GM10266 (cell line): ENCODE data around the gene ACVRL1.

Experiments used
- DNase-seq: peaks from one replicate; pipeline ENCODE4 v3.0.0; 2012; ENCODE audit errors: extremely low spot score
- TF ChIP-seq, protein P1 (sequence below): IDR thresholded peaks from 2 replicates; pipeline ENCODE4 v1.5.1; 2012; ENCODE audit warnings: mild to moderate bottlenecking, low read depth; ENCODE audit not compliant: control insufficient read depth, insufficient read depth; ENCODE audit errors: missing control alignments

Gene ACVRL1

DNA sequence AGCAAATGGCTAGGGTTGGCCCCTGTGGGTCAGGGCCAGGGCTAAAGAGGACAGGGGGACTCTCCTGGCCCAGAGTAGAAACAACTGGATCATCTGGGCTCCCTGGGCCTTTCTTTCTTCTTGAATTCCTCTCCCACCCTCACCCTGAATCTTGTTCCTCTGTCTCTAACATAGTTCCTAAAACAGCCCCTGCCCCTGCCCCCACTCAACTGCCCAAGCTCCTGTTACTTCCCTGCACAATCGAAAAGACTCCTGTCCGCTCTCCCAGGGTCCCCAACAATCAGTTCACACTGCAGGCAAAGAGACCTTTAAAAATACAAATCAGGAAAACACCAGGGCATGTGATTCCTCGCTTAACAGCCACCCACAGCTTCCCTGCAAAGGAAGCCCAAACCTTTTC is 37.4 kb upstream of the ACVRL1 start:
- no peak for DNase-seq

DNA sequence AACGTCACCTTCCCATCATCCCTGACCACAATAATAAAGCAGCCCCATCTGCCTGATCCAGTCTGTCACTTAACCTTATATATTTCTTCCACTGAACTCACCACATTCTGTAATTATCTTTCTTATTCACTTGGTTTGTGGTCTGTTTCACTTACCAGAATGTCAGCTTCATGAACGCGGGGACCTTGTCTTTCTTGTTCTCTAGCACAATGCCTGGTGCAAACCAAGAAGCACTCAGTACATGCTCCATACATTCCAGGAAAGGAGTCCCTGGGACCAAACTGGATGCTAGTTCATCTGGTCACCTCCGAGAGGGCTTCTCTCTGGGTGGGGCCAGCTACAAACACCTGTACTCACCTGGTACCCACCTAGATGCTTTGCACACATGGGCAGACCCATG is 36.8 kb upstream of the ACVRL1 start:
- TF ChIP-seq, protein P1, sequence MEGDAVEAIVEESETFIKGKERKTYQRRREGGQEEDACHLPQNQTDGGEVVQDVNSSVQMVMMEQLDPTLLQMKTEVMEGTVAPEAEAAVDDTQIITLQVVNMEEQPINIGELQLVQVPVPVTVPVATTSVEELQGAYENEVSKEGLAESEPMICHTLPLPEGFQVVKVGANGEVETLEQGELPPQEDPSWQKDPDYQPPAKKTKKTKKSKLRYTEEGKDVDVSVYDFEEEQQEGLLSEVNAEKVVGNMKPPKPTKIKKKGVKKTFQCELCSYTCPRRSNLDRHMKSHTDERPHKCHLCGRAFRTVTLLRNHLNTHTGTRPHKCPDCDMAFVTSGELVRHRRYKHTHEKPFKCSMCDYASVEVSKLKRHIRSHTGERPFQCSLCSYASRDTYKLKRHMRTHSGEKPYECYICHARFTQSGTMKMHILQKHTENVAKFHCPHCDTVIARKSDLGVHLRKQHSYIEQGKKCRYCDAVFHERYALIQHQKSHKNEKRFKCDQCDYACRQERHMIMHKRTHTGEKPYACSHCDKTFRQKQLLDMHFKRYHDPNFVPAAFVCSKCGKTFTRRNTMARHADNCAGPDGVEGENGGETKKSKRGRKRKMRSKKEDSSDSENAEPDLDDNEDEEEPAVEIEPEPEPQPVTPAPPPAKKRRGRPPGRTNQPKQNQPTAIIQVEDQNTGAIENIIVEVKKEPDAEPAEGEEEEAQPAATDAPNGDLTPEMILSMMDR: no peak
- DNase-seq: no peak

More for the DNA sequence above, 37.4 kb upstream of the ACVRL1 start:
- TF ChIP-seq, protein P1: no peak

DNA sequence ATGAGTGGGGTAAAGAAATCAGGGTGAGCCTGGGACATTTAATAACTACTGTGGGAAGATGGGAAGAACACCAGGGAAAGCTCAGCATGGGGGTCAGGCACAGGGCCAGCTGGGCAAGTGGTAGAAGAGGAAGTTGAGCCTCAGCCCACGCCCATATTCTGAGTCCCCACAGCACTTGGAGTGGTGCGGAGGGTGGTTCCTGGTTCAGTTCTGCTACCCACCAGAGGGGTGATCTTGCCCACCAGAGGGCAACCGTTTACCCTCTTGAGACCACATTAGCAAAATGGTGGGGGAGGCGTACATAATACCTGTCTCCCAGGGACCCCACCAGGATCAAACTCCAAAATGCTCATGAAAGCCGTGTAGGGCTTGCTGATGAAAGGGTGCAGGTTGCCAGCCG is 36.2 kb upstream of the ACVRL1 start:
- TF ChIP-seq, protein P1: no peak
- no peak for DNase-seq

DNA sequence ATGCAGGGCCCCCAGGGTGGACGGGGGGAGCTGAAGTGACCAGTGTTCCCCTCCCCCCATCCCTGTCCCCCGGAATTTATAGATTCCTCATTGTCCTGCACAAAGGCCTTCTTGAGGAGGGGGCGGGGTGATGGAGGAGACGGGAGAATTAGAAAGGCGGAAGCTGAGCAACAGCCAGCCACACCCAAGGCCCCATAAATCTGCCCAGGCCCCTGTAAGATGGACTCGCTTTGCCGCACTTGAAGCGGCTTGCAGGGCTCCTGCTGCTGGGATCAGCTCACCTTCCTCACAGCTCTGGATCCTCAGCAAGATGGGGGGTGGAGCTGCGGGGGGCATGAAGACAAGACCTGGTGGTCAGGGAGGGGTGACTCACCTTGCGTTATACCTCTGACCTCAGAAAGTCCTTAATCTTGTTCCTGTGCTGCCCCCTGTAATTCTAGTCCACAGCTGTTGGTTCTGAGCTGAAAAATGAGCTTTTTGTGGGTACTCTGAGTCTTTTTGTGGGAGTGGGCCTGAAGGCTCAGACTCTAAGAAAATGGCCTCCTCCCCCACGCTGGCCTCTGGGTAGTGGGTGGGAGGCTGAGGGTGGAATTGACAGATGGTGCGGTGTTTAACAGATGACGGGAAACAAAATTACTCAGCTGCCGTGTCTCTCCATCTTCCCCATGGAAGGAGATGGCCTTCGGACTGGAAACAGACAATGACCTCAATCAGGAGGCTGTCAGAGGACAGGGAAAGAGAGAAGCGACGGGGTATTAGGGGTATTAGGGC is 35.2 kb upstream of the ACVRL1 start:
- DNase-seq: no peak
- TF ChIP-seq, protein P1: no peak

DNA sequence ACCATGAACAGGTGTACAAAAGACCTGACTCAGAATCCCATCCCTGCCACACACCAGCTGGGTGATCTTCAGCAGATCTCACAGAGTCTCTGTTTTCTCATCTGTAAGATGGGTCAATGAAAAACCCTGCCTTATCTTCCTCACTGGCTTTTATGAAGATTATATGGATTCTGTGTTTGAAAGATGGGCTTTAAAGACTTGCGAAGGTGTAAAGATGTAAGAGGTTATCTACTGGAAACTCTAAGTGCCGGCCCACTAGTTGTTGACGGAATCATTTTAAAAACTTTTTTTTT is 34.7 kb upstream of the ACVRL1 start:
- TF ChIP-seq, protein P1: no peak
- no peak for DNase-seq

DNA sequence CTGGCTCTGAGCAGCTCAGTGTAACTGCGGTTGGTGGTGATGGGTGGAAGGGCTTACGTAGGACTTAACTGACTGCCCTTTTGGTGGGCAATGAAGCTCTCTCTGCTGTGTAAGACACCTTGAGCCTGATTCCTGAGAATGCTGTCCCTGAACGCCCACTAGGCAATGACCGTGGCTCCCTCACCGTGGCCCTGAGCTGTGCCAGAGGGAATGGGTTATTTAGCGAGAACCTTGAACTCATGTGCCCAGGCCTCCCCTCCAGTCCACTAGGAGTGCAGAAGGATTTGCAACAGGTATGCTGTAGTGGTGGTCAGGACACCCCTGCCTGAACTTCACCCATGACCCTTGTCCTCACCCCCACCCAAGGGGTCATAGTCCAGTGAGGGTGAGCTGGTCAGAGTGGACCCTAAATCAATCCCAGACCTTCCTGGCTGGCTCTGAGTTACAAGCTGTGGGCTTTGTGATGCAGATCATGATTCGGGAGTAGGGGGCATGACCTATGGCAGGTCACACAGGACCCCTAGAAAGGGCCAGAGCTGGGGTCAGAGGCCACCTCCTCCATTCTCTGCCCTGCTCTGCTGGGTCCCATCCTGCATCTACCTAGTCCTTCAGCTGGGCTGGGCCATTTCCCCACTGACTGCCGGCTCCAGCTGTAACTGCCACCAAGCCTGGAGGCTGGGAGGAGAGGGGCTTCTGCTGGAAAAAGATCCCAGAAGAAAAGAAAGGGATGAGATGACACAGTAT is 33.9 kb upstream of the ACVRL1 start:
- no peak for DNase-seq
- TF ChIP-seq, protein P1: no peak

DNA sequence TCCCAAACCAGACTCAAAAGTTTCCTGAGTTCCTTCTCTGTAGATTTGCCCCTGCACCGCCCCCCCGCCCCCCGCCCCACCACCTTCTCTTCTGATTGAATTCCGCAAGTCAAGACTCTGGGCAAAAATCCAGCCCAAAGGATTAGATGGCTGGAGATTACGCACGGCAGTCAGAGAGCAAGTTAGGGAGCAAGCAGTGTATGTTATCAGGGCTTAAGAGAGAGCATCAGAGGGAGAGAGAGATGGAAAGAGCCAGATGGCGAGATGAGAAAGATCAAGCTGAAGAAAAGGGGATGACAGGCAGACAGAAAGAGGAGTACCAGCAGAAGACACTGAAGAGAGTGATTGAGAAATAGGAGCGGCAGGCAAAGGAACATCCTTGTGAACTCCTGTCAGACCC is 33.3 kb upstream of the ACVRL1 start:
- DNase-seq: no peak
- TF ChIP-seq, protein P1: no peak
